K562 (cell line): ENCODE results near the gene SAMM50.

Experiments
- BHLHE40 ChIP-seq: IDR thresholded peaks from 2 replicates; pipeline ENCODE4 v1.6.1; 2011; ENCODE audit warnings: low read length, improper control_type of control experiment
- CTCF ChIP-seq, 3 experiments: IDR thresholded peaks in 2 of 3; conservative IDR thresholded peaks in 1 of 3; 2 replicates each; pipeline ENCODE4 v1.5.1; 2011 to 2012; ENCODE audit warnings: low read length in 3 of 3, mild to moderate bottlenecking in 3 of 3, control low read depth in 2 of 3, improper control_type of control experiment in 1 of 3, inconsistent platforms in 1 of 3, low read depth in 1 of 3, mixed read lengths in 1 of 3, moderate library complexity in 1 of 3; ENCODE audit not compliant: insufficient read depth in 2 of 3
- EGR1 ChIP-seq: fragments of 450-650 bp; conservative IDR thresholded peaks from 2 replicates; pipeline ENCODE4 v1.6.1; 2017; ENCODE audit warnings: mild to moderate bottlenecking
- FOXA1 ChIP-seq: fragments of 450-650 bp; IDR thresholded peaks from 2 replicates; pipeline ENCODE4 v1.6.1; 2016; ENCODE audit warnings: mild to moderate bottlenecking, borderline replicate concordance
- HNRNPL ChIP-seq: fragments of 200-400 bp; formaldehyde crosslinking; IDR thresholded peaks from 2 replicates; pipeline ENCODE4 v1.6.1; 2017; ENCODE audit warnings: low read depth, mild to moderate bottlenecking, low read length
- HOMEZ ChIP-seq: fragments of 250-450 bp; sonication (Bioruptor Pico); IDR thresholded peaks from 2 replicates; pipeline ENCODE4 v1.4.0; 2020; ENCODE audit warnings: mild to moderate bottlenecking, moderate library complexity
- NFXL1 ChIP-seq: fragments of 450-650 bp; formaldehyde crosslinking; IDR thresholded peaks from 2 replicates; pipeline ENCODE4 v1.4.0; 2021; ENCODE audit warnings: mild to moderate bottlenecking
- POLR2A ChIP-seq: fragments of 450-650 bp; conservative IDR thresholded peaks from 2 replicates; pipeline ENCODE4 v1.6.1; 2016
- POLR2AphosphoS5 ChIP-seq: IDR thresholded peaks from 2 replicates; pipeline ENCODE4 v1.6.1; 2011; ENCODE audit warnings: mild to moderate bottlenecking, low read depth, low read length, moderate library complexity; ENCODE audit not compliant: control insufficient read depth, insufficient read depth
- RFX5 ChIP-seq: IDR thresholded peaks from 2 replicates; pipeline ENCODE4 v1.6.1; 2011; ENCODE audit warnings: low read depth, mild to moderate bottlenecking, improper control_type of control experiment, low read length
- ZNF197 ChIP-seq: fragments of 200-800 bp; sonication (Bioruptor generic); IDR thresholded peaks from 2 replicates; pipeline ENCODE4 v1.6.1; 2016; ENCODE audit warnings: low read depth, missing genetic modification characterization, missing compliant biosample characterization
- ZNF23 ChIP-seq: fragments of 250-450 bp; sonication (Bioruptor Pico); IDR thresholded peaks from 2 replicates; pipeline ENCODE4 v1.4.0; 2020; ENCODE audit warnings: mild to moderate bottlenecking
- ZNF274 ChIP-seq: IDR thresholded peaks from 2 replicates; pipeline ENCODE4 v1.6.1; 2011; ENCODE audit warnings: low read depth, mild to moderate bottlenecking, low read length, moderate library complexity, borderline replicate concordance
- TF ChIP-seq, protein P1 (sequence below), 2 experiments: IDR thresholded peaks in 1 of 2; conservative IDR thresholded peaks in 1 of 2; 2 replicates each; pipeline ENCODE4 v1.6.1; 2016; ENCODE audit warnings: low read depth in 2 of 2, mild to moderate bottlenecking in 1 of 2, missing compliant biosample characterization in 1 of 2, missing genetic modification characterization in 1 of 2, moderate library complexity in 1 of 2

DNA sequence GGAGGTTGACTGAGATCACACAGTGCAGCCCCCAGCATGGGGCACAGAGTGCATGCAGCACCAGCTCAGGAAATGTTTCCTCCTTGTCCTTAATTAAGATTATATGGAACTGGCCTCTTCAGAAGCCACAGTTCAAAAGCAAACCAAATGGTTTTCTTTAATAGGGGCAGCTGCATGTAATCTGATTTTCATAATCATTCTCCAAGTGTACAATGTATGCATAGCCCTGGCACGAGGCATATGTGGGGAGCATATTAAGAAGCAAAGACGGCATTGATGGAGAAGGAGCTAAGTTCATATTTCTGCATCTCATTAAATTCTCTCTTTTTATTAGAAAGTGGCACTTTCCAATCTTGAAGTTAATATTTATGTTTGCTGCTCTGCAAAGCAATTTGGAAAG is 59.0 kb downstream of the SAMM50 start:
- TF ChIP-seq POLR2A (no peak), NFXL1 (CRISPR knock-in tag) (no peak), ZNF197 (CRISPR knock-in tag) (no peak), POLR2AphosphoS5 (no peak), BHLHE40 (no peak), CTCF (IDR thresholded peaks at IDR 0.05 in 2 of 3, conservative IDR thresholded peaks at IDR 0.05 in 1 of 3; ENCODE audit: insufficient read depth in 2 of 3, low read depth in 1 of 3, low read length in 3 of 3) (no peak), HOMEZ (CRISPR knock-in tag) (no peak), RFX5 (no peak), FOXA1 (no peak), EGR1 (no peak), HNRNPL (no peak), ZNF274 (no peak), ZNF23 (CRISPR knock-in tag) (no peak)
- TF ChIP-seq, protein P1, sequence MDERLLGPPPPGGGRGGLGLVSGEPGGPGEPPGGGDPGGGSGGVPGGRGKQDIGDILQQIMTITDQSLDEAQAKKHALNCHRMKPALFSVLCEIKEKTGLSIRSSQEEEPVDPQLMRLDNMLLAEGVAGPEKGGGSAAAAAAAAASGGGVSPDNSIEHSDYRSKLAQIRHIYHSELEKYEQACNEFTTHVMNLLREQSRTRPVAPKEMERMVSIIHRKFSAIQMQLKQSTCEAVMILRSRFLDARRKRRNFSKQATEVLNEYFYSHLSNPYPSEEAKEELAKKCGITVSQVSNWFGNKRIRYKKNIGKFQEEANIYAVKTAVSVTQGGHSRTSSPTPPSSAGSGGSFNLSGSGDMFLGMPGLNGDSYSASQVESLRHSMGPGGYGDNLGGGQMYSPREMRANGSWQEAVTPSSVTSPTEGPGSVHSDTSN (CRISPR knock-in tag; IDR thresholded peaks at IDR 0.05; ENCODE audit: low read depth), result no peak
- TF ChIP-seq, protein P1 (tag; conservative IDR thresholded peaks at IDR 0.05; ENCODE audit: low read depth), result no peak
